NCI-H2196 (cell line): Measurements from ENCODE around the gene TMEM129.
A peak's percentile ranks its signal among the peaks of the same experiment; 100 is the strongest.

Experiments used
- DNase-seq: peaks from one replicate; lab custom pipeline; 2025; ENCODE audit not compliant: unreplicated experiment; lab: John Stamatoyannopoulos, UW

Gene TMEM129

GRCh38 chr4:1721003-1721665 lies at the start of gene TMEM129, which contains the start of gene TACC3:
Gene TMEM129, minus strand, starts transcription at chr4:1721323. Its CDS starts 486 bp downstream, at chr4:1720837.
Gene TACC3, plus strand, starts transcription at chr4:1721521. Its CDS starts 1,901 bp downstream, at chr4:1723422.
- DNase-seq: peak; percentile 96

GRCh38 chr4:1770791-1771231 lies 49.7 kb upstream of the TMEM129 start:
- no peak for DNase-seq

- DNase-seq: no peak
These were observed 49.1 kb upstream of the TMEM129 start for GRCh38 chr4:1770245-1770644.

- no peak for DNase-seq
These were observed 48.6 kb upstream of the TMEM129 start for GRCh38 chr4:1769692-1770091.

GRCh38 chr4:1768367-1769034 lies 47.4 kb upstream of the TMEM129 start:
- no peak for DNase-seq

- peak; percentile 13 for DNase-seq
These were observed 46.7 kb upstream of the TMEM129 start for GRCh38 chr4:1767770-1768366.

- DNase-seq: no peak
These were observed 46.1 kb upstream of the TMEM129 start for GRCh38 chr4:1767061-1767769.

GRCh38 chr4:1766106-1767060 lies 45.3 kb upstream of the TMEM129 start:
- no peak for DNase-seq

- no peak for DNase-seq
These were observed 44.4 kb upstream of the TMEM129 start for GRCh38 chr4:1765409-1766072.

- no peak for DNase-seq
These were observed 43.5 kb upstream of the TMEM129 start for GRCh38 chr4:1764670-1765069.

GRCh38 chr4:1763550-1764080 lies 42.5 kb upstream of the TMEM129 start:
- no peak for DNase-seq

GRCh38 chr4:1763070-1763549 lies 42.0 kb upstream of the TMEM129 start:
- no peak for DNase-seq

- no peak for DNase-seq
These were observed 41.3 kb upstream of the TMEM129 start for GRCh38 chr4:1762264-1763010.

GRCh38 chr4:1761130-1761689 lies 40.1 kb upstream of the TMEM129 start:
- DNase-seq: no peak

GRCh38 chr4:1760521-1761071 lies 39.5 kb upstream of the TMEM129 start:
- DNase-seq: no peak

- no peak for DNase-seq
These were observed 38.7 kb upstream of the TMEM129 start for GRCh38 chr4:1759818-1760223.

- DNase-seq: no peak
These were observed 38.2 kb upstream of the TMEM129 start for GRCh38 chr4:1759170-1759817.
